Right hindlimb (tissue), 1 donor: Measurements from ENCODE around the gene SPOCD1.
"Not testable (repeated sequence)": the region's sequence is repeated elsewhere in the genome, so short reads cannot be mapped to it uniquely, and the experiment has no call there.

ENCODE experiments used
- DNase-seq: peaks from one replicate; pipeline ENCODE4 v3.0.0-alpha.2; 2018

Gene SPOCD1

DNA sequence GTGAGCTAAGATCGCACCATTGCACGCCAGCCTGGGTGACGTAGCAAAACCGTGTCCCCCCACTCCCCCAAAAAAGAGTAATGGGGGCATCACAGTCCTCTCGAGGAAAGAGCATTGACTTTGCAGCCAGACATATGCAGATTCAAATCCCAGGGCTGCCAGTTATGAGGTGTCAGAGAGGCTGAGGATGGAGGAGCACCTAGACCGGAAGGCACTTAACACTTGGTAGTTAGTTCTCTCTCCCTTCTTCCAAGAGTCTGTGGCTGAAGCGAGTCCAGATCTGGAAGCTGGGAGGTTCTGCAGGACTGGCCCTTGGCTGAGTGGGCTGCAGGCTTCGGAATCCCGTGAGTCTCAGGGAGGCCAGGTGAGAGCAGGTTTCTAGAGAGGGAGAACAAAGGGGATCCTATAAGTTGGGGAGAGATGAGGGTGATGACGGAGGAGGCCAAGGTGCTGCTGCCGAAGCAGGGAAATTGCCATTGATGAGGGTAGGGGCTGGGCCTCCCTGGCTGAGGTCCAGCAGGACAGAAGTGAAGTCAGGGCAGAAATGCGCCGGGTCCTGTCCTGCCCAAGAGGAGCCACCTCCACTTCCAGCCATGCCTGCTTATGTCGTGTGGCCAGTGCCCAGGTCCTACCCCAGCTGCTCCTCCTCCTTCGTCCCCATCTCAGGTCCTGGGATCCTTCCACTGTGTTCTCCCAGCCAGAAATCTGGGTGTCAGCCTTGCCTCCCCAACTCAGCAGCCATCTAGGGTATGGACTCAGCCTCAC lies 13.3 kb upstream of the SPOCD1 start:
- no peak for DNase-seq

GRCh38 chr1:31828341-31828740 lies 12.5 kb upstream of the SPOCD1 start:
- no peak for DNase-seq

DNA sequence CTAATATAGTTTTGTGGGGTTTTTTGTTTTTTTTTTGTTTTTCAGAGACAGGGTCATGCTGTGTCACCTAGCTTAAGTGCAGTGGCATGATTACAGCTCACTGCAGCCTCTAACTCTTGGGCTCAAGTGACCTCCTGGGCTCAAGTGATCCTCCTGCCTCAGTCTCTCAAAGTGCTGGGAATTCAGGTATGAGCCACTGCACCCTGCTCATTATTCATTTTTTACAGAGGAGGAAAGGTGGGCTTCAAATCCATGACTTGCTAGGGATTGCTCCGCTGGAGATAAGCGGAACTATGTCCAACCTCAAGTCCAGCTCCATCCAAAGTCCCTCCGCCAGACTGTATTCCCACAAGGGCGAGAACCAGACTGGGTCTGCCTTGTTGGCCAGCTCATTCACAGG lies 8.0 kb upstream of the SPOCD1 start:
- DNase-seq: no peak

- no peak for DNase-seq
These were observed 6.9 kb upstream of the SPOCD1 start for GRCh38 chr1:31822766-31823165.

DNA sequence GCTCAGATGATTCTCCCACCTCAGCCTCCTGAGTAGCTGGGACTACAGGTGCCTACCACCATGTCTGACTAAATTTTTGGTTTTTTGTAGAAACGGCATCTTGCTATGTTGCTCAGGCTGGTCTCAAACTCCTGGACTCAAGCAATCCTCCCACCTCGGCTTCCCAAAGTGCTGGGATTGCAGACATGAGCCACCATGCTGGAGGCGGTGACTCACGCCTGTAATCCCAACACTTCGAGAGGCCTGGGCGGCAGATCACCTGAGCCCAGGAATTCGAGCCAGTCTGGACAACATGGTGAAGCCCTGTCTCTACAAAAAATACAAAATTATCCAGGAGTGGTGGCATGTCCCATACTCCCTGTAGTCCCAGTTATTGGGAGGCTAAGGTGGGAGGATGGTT lies 4.4 kb upstream of the SPOCD1 start:
- DNase-seq: not testable (repeated sequence)

GRCh38 chr1:31818206-31818605 lies 2.4 kb upstream of the SPOCD1 start:
- no peak for DNase-seq

- not testable (repeated sequence) for DNase-seq
These were observed 1.1 kb upstream of the SPOCD1 start for GRCh38 chr1:31816947-31817346.

DNA sequence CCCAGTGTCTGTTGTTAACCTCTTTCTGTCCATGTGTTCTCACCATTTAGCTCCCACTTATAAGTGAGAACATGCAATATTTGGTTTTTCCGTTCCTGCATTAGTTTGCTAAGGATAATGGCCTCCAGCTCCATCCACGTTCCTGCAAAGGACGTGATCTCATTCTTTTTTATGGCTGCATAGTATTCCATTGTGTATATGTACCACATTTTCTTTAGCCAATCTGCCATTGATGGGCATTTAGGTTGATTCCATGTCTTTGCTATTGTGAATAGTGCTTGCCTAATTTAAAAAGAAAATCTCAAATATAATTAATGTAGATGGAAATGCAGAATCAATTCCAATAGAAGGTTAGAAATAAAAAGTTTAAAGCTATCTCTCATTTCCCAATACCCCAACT lies 679 bp upstream of the SPOCD1 start:
- not testable (repeated sequence) for DNase-seq

DNA sequence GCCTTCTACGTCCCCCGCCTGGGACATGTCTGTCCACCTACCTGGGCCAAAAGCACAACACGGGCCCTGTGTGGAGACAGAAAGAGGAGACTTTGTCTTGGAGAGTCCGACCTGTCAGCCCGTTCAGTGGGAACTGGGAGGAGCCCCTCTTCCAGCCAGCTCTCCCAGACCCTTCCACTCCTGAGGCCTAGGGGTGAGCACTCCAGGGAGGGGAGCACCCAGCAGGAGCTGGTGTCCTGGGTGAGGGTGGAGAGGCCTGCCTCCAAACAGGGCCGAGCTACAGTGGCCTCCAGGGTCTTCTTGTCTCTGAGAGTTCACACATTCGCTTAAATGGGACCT lies 546 bp downstream of the SPOCD1 start:
- DNase-seq: no peak

DNA sequence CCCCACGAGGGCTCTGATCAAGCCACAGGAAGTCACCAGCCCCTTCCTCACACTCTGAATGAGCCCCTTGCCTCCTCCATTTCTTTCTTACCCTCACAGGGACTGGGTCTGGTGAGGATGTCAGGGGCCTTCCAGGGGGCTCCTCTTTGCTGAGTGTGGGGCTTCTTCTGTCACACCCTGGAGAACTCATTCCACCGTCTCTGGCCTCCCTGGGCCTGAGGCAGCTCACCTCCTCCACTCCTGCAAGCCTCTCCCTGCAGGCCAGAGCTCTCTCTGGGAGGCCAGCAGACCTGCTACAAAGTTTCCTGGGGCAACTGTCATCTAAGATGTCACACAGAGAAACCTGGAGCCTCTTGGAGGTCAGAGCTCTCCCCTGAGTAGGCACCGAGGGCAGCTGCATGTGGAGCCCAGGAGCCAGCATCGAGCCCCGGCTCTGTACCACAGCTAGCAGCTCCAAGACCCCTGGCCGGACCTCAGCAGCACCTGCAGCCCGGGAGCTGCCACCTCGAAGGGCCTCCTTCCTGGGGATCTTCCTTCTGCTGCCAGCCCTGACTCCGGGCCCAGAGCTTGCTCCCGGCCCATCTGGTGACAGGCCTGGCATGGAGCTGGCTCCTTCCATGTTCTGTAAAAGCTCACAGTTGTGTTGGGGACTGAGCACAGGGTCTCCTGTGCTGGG lies 1.1 kb downstream of the SPOCD1 start:
- no peak for DNase-seq

DNA sequence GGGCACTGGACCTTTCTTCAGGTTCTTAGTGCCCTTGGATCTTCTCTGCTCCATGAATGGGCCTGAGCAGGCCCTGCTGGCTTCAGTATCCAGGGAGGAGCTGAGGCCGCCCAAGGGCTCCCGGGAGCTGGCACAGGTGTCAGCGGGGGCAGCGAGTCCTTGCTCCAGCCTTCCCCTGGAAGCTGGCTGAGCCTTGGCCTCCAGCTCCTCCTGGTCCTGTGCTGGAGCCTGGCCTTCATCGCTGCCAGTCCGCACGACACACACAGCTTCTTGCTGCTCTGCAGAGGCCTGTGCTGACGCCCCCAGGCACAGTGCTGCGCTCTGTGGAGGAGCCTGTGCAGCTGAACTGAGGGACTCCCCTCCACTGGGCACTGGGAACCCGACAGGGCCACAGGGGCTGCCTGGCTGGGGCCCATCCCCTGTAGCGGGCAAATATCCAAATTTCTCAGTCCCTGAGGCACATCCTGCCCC lies 1.7 kb downstream of the SPOCD1 start:
- no peak for DNase-seq

GRCh38 chr1:31812158-31812829 lies 3.5 kb downstream of the SPOCD1 start:
- DNase-seq: no peak

DNA sequence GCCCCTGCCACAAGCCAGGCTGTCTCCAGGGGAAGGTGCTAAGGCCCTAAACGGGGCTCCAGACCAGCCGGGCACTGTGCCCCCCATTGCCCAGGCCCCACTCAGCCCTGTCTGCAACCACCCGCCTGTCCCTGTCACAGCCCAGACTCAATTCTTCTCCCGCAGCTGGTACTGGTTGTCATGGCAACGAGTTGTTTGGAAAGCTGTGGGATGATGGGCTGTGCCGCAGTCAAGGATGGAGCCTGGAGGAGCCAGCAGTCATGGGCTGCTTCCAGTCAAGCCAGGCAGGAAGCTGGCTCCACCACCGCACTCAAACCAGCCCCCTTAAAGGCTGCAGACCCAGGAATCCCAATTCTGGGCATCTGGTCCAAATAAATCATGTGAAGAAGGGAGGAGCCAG lies 4.2 kb downstream of the SPOCD1 start:
- DNase-seq: peak; percentile 72

GRCh38 chr1:31809698-31810097 lies 6.1 kb downstream of the SPOCD1 start:
- no peak for DNase-seq

- DNase-seq: no peak
These were observed 8.4 kb downstream of the SPOCD1 start for GRCh38 chr1:31807273-31808048.

- DNase-seq: no peak
These were observed 10.5 kb downstream of the SPOCD1 start for GRCh38 chr1:31805318-31805717.

- DNase-seq: no peak
These were observed 11.7 kb downstream of the SPOCD1 start for GRCh38 chr1:31804098-31804497.

GRCh38 chr1:31803610-31804009 lies 12.2 kb downstream of the SPOCD1 start:
- no peak for DNase-seq

- DNase-seq: no peak
These were observed 13.4 kb downstream of the SPOCD1 start for GRCh38 chr1:31802190-31803150.

- DNase-seq: no peak
These were observed 14.4 kb downstream of the SPOCD1 start for GRCh38 chr1:31801458-31801857.

DNA sequence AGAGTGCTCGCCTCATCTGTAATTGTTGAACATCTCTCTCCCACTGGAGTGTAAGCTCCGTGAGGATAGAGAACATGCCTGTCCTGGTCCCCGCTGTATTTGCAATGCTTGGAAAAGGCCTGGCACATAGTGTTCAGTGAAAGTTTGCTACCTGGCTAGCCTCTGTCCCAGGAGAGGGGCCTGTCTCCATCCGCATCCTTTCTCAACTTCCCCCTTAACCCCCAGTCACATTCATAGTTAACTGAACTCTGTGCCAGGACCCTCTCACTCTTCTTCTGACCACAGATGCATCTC lies 15.2 kb downstream of the SPOCD1 start:
- DNase-seq: no peak
